ENCODE measurements around the gene MACROD1. TPM values are rescaled to one million over a fixed set of nuclear protein-coding genes. Genes with fewer than 3 reads are reported as not detected.

The MACROD1 gene
- total RNA-seq, 1 donor from 2014 or later: 26.5 TPM

DNA sequence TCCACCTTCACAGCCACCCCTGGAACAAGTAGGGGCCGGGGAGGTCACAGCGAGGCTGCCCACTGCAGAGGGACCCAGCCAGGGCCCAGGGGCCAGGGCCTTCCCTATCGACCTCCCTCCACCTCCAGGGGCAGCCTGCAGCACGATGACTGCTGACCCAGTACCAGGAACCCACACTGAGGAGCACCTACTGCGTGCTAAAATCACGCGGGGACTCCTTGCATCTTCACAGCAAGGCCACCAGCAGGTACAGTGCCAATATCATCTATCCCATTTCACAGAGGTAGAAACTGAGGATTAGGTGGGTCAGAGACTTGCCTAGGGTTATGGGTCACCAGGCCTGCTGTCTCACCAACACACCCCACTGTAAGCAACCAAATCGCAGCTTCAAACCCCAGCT, 14.6 kb downstream of the MACROD1 start:
- Histone ChIP-seq H3K4me1 (peaks cover 0 to 3% of the 10 kb centered on the region in 2 donors), H3K4me3 (no peak overlapping the region), H3K27me3 (no peaks in the 10 kb centered on the region), H3K36me3 (no peaks in the 10 kb centered on the region), H3K27ac (no peak overlapping the region), H3K9me3 (no peaks in the 10 kb centered on the region)
- no peak for DNase-seq (ENCODE audit: low spot score in 2 of 2)
- no peak for TF ChIP-seq CTCF (IDR thresholded peaks at IDR 0.05)
- intact Hi-C loops (cut with DNase I): no loop called here

- H3K27ac ChIP-seq: no peak overlapping the region
- no peak for TF ChIP-seq CTCF (IDR thresholded peaks at IDR 0.05)
- no peak overlapping the region for H3K4me3 ChIP-seq
- H3K27me3 ChIP-seq: no peaks in the 10 kb centered on the region
- H3K9me3 ChIP-seq: no peaks in the 10 kb centered on the region
- intact Hi-C loops (cut with DNase I): no loop called here
- DNase-seq (ENCODE audit: low spot score in 2 of 2): no peak
- H3K4me1 ChIP-seq: peaks cover 0 to 3% of the 10 kb centered on the region in 2 donors
- H3K36me3 ChIP-seq: no peaks in the 10 kb centered on the region
Measured at GRCh38 chr11:64150481-64151239, 15.3 kb downstream of the MACROD1 start.

- no peak for TF ChIP-seq CTCF (IDR thresholded peaks at IDR 0.05)
- intact Hi-C loops (cut with DNase I): no loop called here
- DNase-seq (ENCODE audit: low spot score in 2 of 2): no peak
Measured at GRCh38 chr11:64150051-64150450, 15.9 kb downstream of the MACROD1 start.

GRCh38 chr11:64148917-64149617, 16.8 kb downstream of the MACROD1 start:
- peak overlapping the region in 1 of 2 donors; percentile 43 for H3K4me3 ChIP-seq
- no peaks in the 10 kb centered on the region for H3K9me3 ChIP-seq
- H3K27ac ChIP-seq: no peak overlapping the region
- no peak for DNase-seq (ENCODE audit: low spot score in 2 of 2)
- intact Hi-C loops (cut with DNase I): loop anchor here (1.0 to 5.0 kb wide), 3 partner anchors 149 to 382 kb away; partner anchors contain the start of gene ZFTA
- peak in 1 of 3 experiments; percentile 21 for TF ChIP-seq CTCF (IDR thresholded peaks at IDR 0.05)
- peaks cover 0 to 3% of the 10 kb centered on the region in 2 donors for H3K4me1 ChIP-seq
- H3K27me3 ChIP-seq: no peaks in the 10 kb centered on the region
- no peaks in the 10 kb centered on the region for H3K36me3 ChIP-seq

More at GRCh38 chr11:64150051-64150450, 15.9 kb downstream of the MACROD1 start:
- Histone ChIP-seq H3K36me3 (no peaks in the 10 kb centered on the region), H3K4me3 (no peak overlapping the region), H3K9me3 (no peaks in the 10 kb centered on the region), H3K27me3 (no peaks in the 10 kb centered on the region), H3K27ac (no peak overlapping the region), H3K4me1 (peaks cover 0 to 3% of the 10 kb centered on the region in 2 donors)

- intact Hi-C loops (cut with DNase I): loop anchor here (1.0 to 5.0 kb wide), 3 partner anchors 148 to 381 kb away; partner anchors contain the start of gene ZFTA
- Histone ChIP-seq H3K9me3 (no peaks in the 10 kb centered on the region), H3K27ac (no peak overlapping the region), H3K4me1 (peaks cover 0 to 3% of the 10 kb centered on the region in 2 donors), H3K4me3 (peak overlapping the region in 1 of 2 donors; percentile 43), H3K36me3 (no peaks in the 10 kb centered on the region), H3K27me3 (no peaks in the 10 kb centered on the region)
- peak in 1 of 2 donors; percentile 81 for DNase-seq (ENCODE audit: low spot score in 2 of 2)
- peak; percentile 82 to 86 (median 85) for TF ChIP-seq CTCF (IDR thresholded peaks at IDR 0.05)
Measured at GRCh38 chr11:64148226-64148916, 17.5 kb downstream of the MACROD1 start.

Measured in ascending aorta (tissue), 2 donors.